HG02973 (cell line): ENCODE data around the gene CDH26.
"Not testable (repeated sequence)": the region's sequence is repeated elsewhere in the genome, so short reads cannot be mapped to it uniquely, and the experiment has no call there.

Source experiments
- ATAC-seq: cut with Tn5 transposase; IDR thresholded peaks from one replicate; pipeline ENCODE4 v1.9.1; 2021; ENCODE audit warnings: moderate library complexity; ENCODE audit not compliant: unreplicated experiment

CDH26 gene

GRCh38 chr20:59940129-59940955 is 17.9 kb upstream of the CDH26 start, which contains the start of the genes FAM217B and PPP1R3D:
FAM217B (plus strand) TSS chr20:59940389; CDS start chr20:59943944, 3,555 bp downstream.
PPP1R3D (minus strand) TSS chr20:59940305; CDS start chr20:59939931, 374 bp downstream.
- peak; percentile 92 for ATAC-seq

- ATAC-seq = no peak
These were observed 17.3 kb upstream of the CDH26 start for GRCh38 chr20:59940956-59941294.

- ATAC-seq = no peak
These were observed 16.0 kb upstream of the CDH26 start for GRCh38 chr20:59942245-59942644.

GRCh38 chr20:59944726-59945125 is 13.5 kb upstream of the CDH26 start:
- ATAC-seq = no peak

- no peak for ATAC-seq
These were observed 13.0 kb upstream of the CDH26 start for GRCh38 chr20:59945175-59945574.

- ATAC-seq = no peak
These were observed 12.5 kb upstream of the CDH26 start for GRCh38 chr20:59945731-59946130.

GRCh38 chr20:59947376-59947775 is 10.8 kb upstream of the CDH26 start:
- no peak for ATAC-seq

- no peak for ATAC-seq
These were observed 10.0 kb upstream of the CDH26 start for GRCh38 chr20:59948212-59948611.

- ATAC-seq = no peak
These were observed 9.1 kb upstream of the CDH26 start for GRCh38 chr20:59948828-59949720.

GRCh38 chr20:59949911-59950310 is 8.3 kb upstream of the CDH26 start:
- no peak for ATAC-seq

- no peak for ATAC-seq
These were observed 3.5 kb upstream of the CDH26 start for GRCh38 chr20:59954718-59955117.

GRCh38 chr20:59955131-59955796 is 3.0 kb upstream of the CDH26 start:
- no peak for ATAC-seq

GRCh38 chr20:59957568-59957967 is 655 bp upstream of the CDH26 start:
- ATAC-seq = not testable (repeated sequence)

GRCh38 chr20:59958626-59959025 is 403 bp downstream of the CDH26 start:
- ATAC-seq = no peak

- no peak for ATAC-seq
These were observed 3.2 kb downstream of the CDH26 start for GRCh38 chr20:59961423-59961822.

GRCh38 chr20:59962155-59962554 is 3.9 kb downstream of the CDH26 start:
- ATAC-seq = no peak

- ATAC-seq = no peak
These were observed 8.2 kb downstream of the CDH26 start for GRCh38 chr20:59966428-59966827.

- no peak for ATAC-seq
These were observed 13.2 kb downstream of the CDH26 start for GRCh38 chr20:59971428-59971827.

GRCh38 chr20:59972037-59972801 is 14.0 kb downstream of the CDH26 start:
- no peak for ATAC-seq

GRCh38 chr20:59976156-59976782 is 18.0 kb downstream of the CDH26 start:
- ATAC-seq = no peak
